HG03439 (cell line): ENCODE data around the gene PXMP2.

Source experiments
- ATAC-seq: cut with Tn5 transposase; IDR thresholded peaks from one replicate; pipeline ENCODE4 v1.9.1; 2021; ENCODE audit warnings: mild to moderate bottlenecking, moderate library complexity; ENCODE audit not compliant: unreplicated experiment

The PXMP2 gene

DNA sequence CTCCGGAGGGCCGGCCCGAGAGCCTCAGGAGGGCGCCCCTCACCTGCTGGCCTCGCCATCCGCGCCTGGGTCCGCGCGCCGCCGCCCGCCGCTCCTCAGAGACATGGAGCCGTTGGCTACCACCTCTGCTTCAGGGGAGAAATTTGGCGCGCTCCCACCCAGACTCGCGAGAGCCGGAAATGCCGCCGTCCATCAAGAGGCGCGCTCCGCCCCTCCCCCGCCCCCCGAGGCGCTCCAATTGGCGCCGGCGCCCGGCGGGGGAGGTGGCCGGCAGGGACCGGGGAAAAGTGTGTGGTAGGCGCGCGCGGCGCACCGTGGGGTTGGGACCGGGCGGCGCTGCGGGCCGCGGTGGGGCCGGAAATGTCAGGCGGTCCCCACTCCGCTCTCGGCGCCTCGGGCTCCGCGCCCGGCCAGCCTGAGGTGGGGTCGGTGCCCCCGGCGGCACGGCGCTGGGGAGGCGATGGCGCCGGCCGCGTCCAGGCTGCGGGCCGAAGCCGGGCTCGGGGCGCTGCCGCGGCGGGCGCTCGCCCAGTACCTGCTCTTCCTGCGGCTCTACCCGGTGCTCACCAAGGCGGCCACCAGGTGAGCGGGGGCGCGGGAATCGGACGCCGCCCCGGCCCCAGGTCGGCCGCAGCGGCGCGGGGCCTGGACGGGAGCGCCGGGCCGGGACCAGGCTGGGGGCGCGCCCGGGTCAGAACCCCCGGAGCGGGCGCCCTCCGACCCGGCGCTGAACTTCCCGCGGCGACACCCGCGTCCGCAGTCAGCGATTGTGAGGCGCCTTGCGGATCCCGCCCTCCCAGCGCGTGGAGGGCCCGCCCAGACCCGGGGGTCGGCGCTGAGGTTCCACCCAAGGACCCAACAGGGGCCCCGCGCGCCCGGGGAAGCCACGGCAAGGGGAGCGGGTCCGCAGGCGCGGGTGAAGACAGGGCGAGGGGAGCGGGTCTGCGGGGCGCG lies at the start of gene PXMP2, which contains the start of gene POLE:
TSS of gene PXMP2 (plus strand) at position 377 of the 954 bp plus-strand sequence. CDS start at position 461, 84 bp downstream.
TSS of gene POLE (minus strand) at position 132 of the 954 bp plus-strand sequence. CDS start at position 105, 27 bp downstream.
- peak; percentile 88 for ATAC-seq

DNA sequence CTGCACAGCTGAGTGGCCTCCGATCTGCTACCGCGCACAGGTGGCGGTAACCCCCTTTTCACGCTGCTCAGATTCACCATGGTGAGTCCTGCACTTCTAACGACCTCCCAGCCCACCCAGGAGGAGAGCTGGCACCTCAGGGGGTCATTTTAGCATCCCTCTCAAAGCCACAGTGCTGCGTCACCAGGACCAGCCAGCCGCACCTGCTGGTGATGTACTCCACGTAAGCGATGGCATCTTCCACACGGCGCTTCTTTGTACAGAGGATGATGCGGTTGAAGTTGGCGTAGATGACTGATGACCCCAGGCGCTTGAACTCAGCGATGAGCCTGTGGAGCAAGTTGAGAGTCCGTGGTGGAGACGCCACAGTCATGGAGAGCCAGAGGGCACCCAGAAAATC lies 49.6 kb upstream of the PXMP2 start:
- ATAC-seq, result no peak

DNA sequence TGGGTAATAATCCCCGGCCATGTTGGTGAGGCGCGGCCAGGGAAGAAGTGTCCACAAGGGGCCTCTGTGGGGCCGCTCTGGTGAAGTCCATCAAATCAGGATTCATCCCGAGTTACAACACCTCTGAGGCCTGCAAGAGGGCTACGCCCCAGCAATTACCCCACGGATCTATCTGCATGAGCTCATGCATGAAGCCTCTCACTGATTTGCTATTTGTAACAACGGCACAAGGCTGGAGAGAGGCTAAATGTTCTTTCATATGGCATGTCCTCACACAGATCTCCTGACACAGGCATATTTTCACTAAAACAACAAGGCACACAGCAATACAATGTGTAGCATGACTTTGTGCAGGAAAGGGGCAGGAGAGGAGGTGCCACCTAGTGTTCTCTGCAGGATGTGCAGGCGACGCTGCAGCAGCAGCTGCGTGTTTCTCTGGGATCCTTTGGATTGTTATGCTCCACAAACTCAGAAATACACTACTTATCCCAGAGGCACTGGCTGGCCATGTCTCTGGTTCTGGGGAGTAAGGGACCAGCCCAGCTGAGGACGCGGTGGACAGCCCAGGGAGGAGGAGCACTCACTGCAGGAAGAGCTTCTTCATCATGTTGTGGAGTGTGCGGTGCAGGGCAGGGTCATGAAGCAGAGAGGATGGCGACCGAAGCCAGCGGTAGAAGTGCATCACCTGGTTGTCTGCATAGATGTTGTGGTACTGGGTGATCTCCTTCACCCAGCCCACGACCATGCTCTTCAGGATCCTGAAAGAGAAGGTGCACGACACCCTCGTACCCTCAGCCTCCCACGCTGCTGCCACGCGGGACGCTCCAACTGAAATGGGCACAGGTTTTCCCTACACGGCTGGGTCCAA lies 48.6 kb upstream of the PXMP2 start:
- ATAC-seq, result no peak

DNA sequence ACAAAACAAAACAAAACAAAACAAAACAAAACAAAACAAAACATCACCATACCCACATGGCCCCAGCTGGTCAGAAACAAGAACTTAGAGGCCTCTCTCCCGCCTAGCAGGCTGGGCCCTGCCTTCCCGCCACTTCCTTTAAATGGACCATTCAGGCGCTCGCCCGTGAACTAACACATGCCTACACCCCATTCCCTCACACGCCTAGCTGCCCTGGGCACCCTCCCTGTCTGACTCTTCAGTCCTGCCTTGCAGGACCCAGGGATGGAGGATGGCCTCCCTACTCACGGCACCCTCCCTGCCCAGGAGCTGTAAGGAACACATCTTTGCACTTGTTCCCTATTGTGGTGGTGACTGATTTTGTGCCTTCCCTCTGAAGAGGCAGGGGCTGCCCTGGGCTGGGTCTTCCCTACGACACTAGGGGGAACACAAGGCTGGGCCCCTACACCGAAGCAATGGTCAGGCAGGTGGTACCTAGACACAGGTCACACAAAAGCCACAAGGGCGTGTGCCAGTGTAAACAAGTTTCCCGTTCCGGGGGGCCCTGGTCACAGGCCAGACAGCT lies 47.3 kb upstream of the PXMP2 start:
- ATAC-seq, result no peak

DNA sequence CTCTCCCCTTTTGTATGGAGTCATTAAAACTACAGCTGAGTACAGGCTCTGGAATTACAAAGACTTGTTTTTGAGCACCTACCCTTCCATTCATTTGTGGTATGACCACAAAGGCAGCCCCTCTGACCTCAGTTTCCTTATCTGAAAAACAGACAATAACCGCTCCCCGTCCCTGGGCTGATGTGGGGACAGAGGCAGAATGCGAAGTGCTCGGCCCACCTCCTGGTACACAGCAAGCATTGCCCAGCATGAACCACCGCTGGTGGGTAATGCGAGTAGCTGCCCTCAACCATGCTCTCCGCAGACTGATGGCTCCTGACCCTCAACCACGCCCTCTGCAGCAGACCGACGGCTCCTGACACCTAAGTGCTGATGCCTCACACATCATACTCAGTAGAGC lies 46.5 kb upstream of the PXMP2 start:
- ATAC-seq, result no peak

DNA sequence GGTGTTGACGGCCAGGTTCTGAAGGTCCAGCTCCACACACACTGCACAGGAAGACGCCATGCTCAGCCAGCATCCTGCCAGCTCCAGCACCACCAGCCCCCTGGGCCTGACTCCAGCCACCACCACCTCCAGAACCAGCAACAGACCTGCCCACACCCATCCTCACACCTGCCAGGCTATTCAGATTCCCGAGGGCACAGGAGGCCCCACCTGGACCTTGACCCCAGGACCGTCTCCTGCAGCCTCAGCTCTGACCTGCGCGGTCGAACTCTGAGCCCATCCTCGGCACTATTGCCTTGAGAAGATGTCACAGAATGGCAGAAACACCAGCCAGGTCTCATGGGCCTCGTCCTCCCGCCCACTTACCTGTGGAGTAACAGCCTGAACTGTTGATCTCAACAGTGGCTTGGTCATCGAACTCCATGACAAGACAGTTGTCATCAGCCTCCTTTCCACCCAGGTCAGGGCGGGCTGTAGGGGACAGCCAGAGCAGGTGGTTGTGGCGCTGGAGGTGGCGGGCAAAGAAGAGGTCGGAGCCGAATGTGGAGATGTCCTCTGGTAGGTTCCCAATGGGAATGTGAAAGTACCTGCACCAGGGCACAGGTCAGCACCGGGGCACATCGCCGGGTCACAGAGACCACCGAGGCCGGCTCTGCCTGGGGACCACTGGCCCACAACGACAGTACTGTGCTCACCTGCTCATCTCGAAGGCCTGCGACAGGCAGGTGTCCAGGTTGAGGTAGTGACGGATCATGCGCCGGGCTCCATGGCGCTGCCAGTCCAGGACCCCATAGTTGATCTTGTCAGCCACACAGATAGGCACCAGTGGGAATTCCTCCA lies 45.4 kb upstream of the PXMP2 start:
- ATAC-seq, result no peak

DNA sequence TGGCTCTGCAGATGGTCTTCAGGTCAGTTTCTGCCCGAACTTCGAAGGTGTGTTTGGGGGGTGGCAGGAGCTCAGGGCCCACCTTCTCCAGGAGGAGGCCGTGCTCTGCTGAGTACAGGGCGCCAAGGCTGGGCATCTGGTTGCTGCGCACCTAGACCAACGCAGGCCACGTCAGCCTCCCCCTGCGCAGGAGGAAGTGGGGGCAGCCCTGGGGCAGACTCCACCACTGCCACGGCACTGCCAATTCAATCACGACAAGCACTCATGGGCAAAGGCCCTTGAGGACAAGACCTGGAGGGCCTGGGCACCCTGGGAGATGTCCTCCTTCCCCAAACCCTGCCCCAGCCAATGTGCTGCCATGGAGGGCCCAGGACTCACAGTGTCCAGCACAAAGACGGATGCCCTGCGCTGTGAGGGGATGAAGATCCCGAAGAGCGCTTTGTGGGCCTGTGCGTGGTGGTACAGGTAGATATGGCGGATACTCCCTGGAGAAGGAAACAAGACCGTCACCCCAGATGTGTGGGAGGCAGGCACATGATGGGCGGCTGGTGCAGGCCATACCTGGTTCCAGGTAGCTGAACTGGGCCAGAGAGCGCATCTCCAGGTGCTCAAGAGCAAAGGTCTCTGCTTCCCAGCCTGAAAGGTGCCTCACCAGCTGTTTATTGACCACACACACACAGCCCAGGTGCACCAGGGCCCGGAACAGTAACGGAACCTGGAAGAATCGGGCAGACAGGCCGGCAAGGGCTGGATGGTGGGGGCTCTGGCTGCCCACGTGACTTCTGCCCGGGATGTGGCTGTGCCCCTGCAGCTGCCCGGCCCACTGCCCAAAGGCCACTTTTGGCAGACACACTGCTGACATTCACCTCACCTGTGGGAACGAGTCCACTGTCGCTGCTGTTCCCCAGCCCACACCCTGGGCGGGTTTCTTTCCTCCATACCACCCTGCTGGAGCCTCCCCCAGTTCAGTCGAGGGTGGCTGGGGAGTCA lies 44.2 kb upstream of the PXMP2 start:
- ATAC-seq, result no peak

DNA sequence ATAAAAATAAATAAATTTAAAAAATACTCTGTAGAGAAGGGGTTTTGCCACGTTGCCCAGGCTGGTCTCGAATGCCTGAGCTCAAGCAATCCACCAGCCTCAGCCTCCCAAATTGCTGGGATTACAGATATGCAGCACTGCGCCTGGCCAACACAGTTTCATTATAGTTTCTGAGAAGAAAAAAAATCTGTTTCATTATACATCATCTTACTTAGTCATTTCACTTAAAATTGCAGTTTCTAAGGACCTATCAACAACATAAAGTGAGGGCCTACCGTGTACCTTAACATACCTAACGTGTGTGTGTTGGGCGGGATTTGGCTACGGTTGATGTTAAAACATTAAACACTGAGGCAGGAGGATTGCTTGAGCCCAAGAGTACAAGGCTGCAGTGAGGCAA lies 40.5 kb upstream of the PXMP2 start:
- no peak for ATAC-seq

DNA sequence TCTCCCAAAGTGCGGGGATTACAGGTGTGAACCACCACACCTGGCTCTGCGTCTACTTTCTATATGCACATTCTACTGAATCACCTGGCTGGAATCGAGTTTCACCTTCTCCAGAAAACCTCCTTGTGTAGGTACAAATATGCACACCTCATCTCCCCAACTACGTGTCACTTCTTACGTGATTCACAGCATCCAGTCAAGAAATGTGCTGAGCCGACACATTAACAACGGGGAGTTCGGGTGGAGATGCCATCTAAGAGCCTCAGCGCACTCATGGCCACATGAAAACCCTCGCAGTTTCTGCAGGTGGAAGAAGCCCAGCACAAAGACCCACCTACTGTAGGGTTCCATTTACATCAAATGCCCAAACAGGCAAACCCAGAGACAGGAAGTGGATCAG lies 39.5 kb upstream of the PXMP2 start:
- no peak for ATAC-seq

DNA sequence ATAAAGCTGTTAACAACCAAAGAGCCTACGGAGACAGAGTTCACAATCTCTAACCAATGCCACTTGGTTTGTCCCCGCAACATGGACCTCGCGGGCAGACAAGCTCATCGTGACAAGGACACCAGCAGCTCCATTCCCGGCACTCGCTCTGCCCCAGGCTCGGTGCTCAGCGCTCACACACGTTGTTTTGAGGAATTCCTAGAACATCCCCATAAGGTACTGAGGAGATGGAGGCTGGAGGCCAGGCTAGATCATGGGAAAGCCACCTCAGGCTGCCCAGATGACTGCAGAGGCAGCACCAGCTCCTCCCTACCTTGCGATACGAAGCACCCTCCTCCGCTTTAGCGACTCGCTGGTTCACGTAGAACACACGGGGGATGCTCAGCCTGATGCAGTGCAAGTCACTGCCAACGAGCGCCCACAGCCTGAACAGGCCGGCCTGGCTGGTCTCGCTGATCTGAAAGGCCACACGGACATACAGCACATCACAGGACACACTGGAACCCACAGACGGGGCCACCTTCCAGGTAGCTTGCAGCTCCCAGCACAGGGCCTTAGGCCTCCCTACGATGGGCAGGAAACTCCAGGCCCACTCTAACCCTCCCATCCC lies 38.7 kb upstream of the PXMP2 start:
- no peak for ATAC-seq

DNA sequence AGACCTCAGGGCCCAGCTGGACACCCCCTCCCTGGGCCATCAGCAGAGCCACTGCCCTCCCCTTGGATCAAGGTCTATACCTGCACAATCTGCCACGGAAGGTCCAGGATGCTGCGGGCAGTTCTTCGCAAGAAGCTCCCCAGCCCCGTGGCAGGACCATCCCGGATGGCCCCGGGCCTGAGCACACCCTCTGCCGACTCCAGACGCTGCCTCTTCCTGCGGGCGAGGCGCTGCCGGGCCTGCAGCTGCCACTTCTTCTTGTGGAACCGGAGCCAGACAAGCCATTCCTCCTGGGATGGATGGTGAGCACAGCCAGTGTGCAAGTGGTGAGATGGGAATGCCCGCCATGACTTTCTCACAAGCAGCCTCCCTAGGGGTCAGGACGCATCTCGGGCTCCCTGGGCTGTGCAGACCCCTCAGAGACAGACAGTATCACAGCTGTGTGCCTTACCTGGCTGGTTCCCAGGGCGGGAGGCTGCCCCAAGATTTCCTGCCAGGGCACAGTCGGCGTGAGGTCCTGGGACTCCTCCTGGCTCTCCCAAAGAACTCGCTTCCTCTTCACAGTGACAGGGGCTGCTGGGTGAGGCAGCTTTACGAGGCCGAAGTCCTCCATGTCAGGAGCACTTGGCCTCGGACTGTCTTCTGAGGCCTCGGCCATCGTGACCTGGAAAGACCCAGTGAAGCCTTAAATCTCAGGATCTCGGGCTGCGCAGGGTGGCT lies 38.0 kb upstream of the PXMP2 start:
- no peak for ATAC-seq

DNA sequence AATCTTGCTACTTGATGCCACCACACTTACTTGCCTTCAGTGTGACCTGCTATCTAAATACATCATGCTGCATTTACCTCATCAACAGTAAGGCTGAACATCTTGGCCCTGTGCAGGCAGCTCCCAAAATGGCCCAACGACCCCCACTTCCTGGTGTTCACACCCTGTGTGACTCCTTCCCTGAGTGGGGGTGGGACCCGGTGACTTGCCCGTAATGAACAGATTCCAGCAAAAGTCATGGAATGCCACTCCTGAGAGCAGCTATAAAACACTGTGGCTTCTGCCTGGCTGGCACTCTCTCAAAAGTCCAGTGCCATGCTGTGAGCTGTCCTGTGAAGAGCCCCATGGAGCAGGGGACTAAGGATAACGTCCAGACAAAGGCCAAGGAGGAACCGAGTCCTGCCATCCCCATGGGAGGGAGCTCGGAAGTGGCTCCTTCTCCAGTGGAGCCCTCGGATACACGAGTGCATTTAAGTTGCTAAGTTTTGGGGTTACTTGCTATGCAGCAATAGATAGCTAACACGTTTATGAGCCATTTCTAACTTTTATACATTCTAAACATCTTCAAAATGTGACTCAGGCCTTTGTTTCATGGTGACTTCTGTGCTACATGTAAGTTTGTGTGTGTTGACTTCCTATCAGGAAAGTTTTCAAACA lies 35.8 kb upstream of the PXMP2 start:
- no peak for ATAC-seq

DNA sequence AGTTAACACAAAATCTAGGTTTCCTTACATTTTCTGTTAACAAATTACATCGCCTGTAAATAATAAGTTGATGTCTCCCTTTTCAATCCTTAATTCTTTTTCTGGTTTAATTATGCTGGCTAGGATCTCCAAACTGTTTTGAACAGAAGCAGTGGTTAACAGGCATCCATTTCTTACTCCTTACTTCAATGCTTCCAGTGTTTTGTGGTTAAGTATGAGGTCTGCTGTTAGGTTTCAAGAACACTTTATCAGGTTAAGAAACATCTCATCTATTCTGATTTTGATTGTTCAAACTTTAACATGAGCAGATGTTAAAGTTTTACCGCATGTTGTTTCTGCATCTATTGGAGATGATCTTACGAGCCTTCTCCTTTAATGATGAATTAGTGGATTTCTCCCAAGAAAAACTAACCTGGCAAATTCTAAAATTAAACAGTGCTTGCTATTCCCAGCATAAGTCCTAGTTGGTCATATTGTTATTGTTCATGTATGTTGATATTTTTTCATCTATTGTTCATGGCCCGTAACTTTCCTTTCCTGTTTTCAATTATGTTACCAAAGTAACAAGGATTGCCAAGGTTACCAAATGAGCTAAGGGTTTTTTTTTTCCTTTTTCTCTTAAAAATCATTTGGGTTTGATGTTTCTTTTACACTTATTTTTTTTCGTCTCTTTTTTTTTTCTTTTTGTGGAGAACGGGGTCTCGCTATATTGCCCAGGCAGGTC lies 33.7 kb upstream of the PXMP2 start:
- ATAC-seq, result no peak

DNA sequence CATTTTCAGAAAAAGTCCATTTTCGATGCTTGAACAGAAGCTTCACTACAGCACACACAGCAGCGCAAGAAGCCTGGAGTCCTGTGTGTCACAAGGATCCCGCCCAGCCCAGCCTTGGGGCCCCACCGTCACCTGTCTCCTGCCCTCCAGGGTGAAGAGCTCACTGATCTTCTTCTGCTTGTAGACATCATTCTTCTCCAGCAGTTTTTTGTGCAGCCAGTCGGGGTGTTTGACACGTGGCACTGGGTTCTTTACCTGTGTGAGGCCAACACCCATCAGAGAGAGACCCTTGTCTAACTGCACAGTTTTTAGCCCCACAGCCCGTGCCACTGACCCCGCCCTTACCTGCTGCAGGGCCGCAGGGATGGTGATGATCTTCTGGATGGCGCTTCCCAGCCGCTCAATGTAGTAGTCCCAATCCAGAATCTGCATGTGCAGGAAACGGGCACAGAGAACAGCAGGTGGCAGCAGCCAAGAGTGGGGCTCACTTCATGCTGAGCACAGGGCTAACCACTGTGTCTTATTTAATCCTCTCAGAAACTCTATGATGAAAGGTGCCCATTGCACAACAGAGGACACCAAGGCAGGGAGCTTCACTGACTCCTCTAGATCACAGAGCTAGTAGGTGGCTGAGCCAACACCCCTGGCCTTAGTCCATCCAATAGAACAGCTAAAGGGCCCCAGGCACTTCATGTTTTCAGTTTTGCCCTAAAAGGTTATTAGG lies 30.2 kb upstream of the PXMP2 start:
- no peak for ATAC-seq

DNA sequence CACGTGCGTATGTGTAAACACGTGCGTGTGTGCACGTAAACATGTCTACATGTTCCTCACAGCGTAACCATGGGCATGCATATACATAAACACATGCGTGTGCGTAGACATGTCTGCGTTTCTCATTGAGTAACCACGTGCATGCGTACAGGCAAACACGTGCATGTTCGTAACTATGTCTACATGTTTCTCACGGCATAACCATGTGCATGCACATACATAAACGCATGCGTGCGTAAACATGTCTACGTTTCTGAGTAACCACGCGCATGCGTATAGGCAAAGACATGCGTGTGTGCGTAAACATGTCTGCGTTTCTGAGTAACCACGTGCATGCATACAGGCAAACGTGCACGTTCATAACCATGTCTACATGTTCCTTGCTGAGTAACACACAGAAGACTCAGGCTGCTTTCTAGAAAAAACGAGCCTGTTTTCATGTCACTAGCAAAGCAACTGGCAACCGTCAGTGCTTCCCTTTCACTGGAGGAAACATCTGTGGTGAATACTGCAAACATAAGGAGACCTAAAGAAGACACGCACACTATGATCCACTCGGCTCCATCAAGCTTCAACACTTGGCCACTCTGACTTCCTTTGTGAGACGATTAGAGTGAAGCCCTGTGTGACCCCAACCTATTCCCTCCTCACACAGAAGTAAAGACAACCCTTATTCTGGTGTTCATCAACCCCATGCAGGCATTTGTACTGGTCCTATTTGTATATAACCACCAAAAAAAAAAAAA lies 29.1 kb upstream of the PXMP2 start:
- no peak for ATAC-seq

DNA sequence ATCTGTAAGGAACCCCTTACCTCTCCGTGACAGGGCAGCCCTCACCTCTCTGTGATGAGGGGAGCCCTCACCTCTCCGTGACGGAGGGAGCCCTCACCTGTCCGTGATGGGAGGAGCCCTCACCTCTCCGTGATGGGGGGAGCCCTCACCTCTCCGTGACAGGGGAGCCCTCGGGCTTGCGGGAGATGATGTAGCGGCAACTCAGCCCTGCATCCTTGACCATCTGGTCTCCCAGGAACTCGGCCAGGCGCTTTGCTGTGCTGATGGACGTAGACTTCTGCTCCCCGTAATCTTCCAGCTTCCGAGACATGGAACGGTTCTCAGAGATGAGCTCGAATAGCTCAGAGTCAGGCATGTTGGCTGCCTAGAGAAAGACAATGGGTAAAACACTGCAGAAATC lies 28.2 kb upstream of the PXMP2 start:
- ATAC-seq, result no peak
